Measurements from ENCODE around the gene TMEM250.

- TF ChIP-seq CTCF (IDR thresholded peaks at IDR 0.05) (no peak), POLR2A (IDR thresholded peaks at IDR 0.05) (no peak)
Observed at GRCh38 chr9:136099542-136099941, 19.1 kb downstream of the TMEM250 start.
